K562 (cell line): ENCODE results near the gene HINT3. TPM values are rescaled to one million over a fixed set of nuclear protein-coding genes. Genes with fewer than 3 reads are reported as not detected.
A peak's percentile ranks its signal among the peaks of the same experiment; 100 is the strongest.

Source experiments
- BRD9 ChIP-seq: fragments of 450-650 bp; IDR thresholded peaks from 2 replicates; pipeline ENCODE4 v1.6.1; 2018; ENCODE audit warnings: low read depth; ENCODE audit not compliant: partially characterized antibody
- CBX8 ChIP-seq: fragments of 200-600 bp; sonication (generic); IDR thresholded peaks from 2 replicates; pipeline ENCODE4 v1.6.1; 2012; ENCODE audit warnings: borderline replicate concordance, mixed run types, low read depth, mild to moderate bottlenecking, moderate library complexity, mixed read lengths, low read length, control low read depth, inconsistent platforms; ENCODE audit not compliant: poor library complexity, severe bottlenecking; ENCODE audit errors: extremely low read depth
- CREB3 ChIP-seq: fragments of 450-650 bp; conservative IDR thresholded peaks from 2 replicates; pipeline ENCODE4 v1.6.1; 2016; ENCODE audit warnings: missing genetic modification characterization, low read depth, mild to moderate bottlenecking, missing compliant biosample characterization, moderate library complexity
- DLX4 ChIP-seq: fragments of 250-450 bp; sonication (Bioruptor Pico); IDR thresholded peaks from 2 replicates; pipeline ENCODE4 v1.6.1; 2021; ENCODE audit warnings: mild to moderate bottlenecking
- FOXP1 ChIP-seq: sonication (generic); formaldehyde crosslinking; IDR thresholded peaks from 2 replicates; pipeline ENCODE4 v1.8.0; 2022; ENCODE audit warnings: mild to moderate bottlenecking, missing genetic modification reagents
- MBD1 ChIP-seq: fragments of 250-450 bp; sonication (Bioruptor Pico); IDR thresholded peaks from 2 replicates; pipeline ENCODE4 v1.8.0; 2022; ENCODE audit warnings: inconsistent platforms
- NELFE ChIP-seq: IDR thresholded peaks from 2 replicates; pipeline ENCODE4 v1.6.1; 2011; ENCODE audit warnings: mild to moderate bottlenecking; ENCODE audit not compliant: insufficient read depth, insufficient read length
- POLR2H ChIP-seq: IDR thresholded peaks from 2 replicates; pipeline ENCODE4 v1.6.1; 2016; ENCODE audit warnings: missing genetic modification characterization, low read depth, mild to moderate bottlenecking, control low read depth, missing compliant biosample characterization, moderate library complexity
- PTTG1 ChIP-seq: fragments of 450-650 bp; IDR thresholded peaks from 2 replicates; pipeline ENCODE4 v1.6.1; 2016; ENCODE audit warnings: low read depth, mild to moderate bottlenecking, missing genetic modification characterization, missing compliant biosample characterization
- SMARCA4 ChIP-seq: fragments of 450-650 bp; IDR thresholded peaks from 2 replicates; pipeline ENCODE4 v1.6.1; 2016
- SMARCE1 ChIP-seq: fragments of 450-650 bp; IDR thresholded peaks from 2 replicates; pipeline ENCODE4 v1.7.1; 2016; ENCODE audit warnings: mild to moderate bottlenecking
- TAF9B ChIP-seq: fragments of 450-650 bp; IDR thresholded peaks from 2 replicates; pipeline ENCODE4 v1.6.1; 2018; ENCODE audit warnings: mild to moderate bottlenecking; ENCODE audit not compliant: partially characterized antibody
- XRCC5 ChIP-seq: fragments of 200-400 bp; formaldehyde crosslinking; IDR thresholded peaks from 2 replicates; pipeline ENCODE4 v1.6.1; 2017; ENCODE audit warnings: low read depth, mild to moderate bottlenecking, low read length
- ZMIZ1 ChIP-seq, 2 experiments: fragments of 150-350 bp in 1 of 2; IDR thresholded peaks; 2 replicates each; pipeline ENCODE4 v1.6.1; 2012 to 2016; ENCODE audit warnings: low read depth in 2 of 2, low read length in 2 of 2, mild to moderate bottlenecking in 1 of 2, moderate library complexity in 1 of 2
- ZNF134 ChIP-seq: fragments of 250-450 bp; sonication (Bioruptor Pico); conservative IDR thresholded peaks from 2 replicates; pipeline ENCODE4 v1.4.0; 2020
- ZNF239 ChIP-seq: fragments of 250-450 bp; sonication (Bioruptor Pico); IDR thresholded peaks from 2 replicates; pipeline ENCODE4 v1.4.0; 2020; ENCODE audit warnings: mild to moderate bottlenecking
- ZNF583 ChIP-seq: fragments of 250-450 bp; sonication (Bioruptor Pico); IDR thresholded peaks from 2 replicates; pipeline ENCODE4 v1.4.0; 2020
- polyA plus RNA-seq, 8 experiments: library from polyadenylated mRNA; depleted of rRNA in 4 of 8; stranded (reverse) in 5 of 8; unstranded in 3 of 8; fragments of >200 nt; fragmentation: Nextera tagmentation in 2 of 8; fragmentation: Illumina TruSeq in 1 of 8; extraction: Ambion mirVana in 2 of 8; extraction: Trizol in 1 of 8; gene quantifications; 2 replicates each; pipeline versions ENCODE4 v1.2.1 to v1.2.3, GENCODE V29; 2011 to 2014; ENCODE audit warnings: inconsistent platforms in 1 of 8, missing spikeins in 1 of 8
- total RNA-seq, 7 experiments: library from RNA; depleted of rRNA in 6 of 7; stranded (reverse); fragments of >200 nt in 6 of 7; fragmentation: Illumina TruSeq in 2 of 7; extraction: Trizol in 2 of 7; gene quantifications; 2 replicates each; pipeline versions ENCODE4 v1.2.1 to v1.2.3, GENCODE V29; 2011 to 2021; ENCODE audit warnings: low replicate concordance in 1 of 7

Gene HINT3
- total and polyA plus RNA-seq, 9 of the 15 experiments (the other 6 are each of a cell fraction or from before 2014, with no cell fraction given) = 1.4 to 16.6 (median 10.8) TPM

- TF ChIP-seq MBD1 (no peak), POLR2H (tag) (peak; percentile 89), PTTG1 (tag) (no peak), TAF9B (peak; percentile 68), ZNF239 (CRISPR knock-in tag) (peak; percentile 36; the same call in 1 of the 2 replicates), BRD9 (no peak), CBX8 (no peak), SMARCE1 (no peak), NELFE (no peak), ZNF583 (CRISPR knock-in tag) (no peak), FOXP1 (CRISPR knock-in tag) (peak; percentile 96; the same call in 1 of the 2 replicates), DLX4 (CRISPR knock-in tag) (no peak), CREB3 (tag) (no peak), ZMIZ1 (IDR thresholded peaks at IDR 0.05; ENCODE audit: low read depth in 2 of 2, low read length in 2 of 2) (peak in 1 of 2 experiments; percentile 41; a peak in 1 of 4 replicates), ZNF134 (CRISPR knock-in tag) (no peak), XRCC5 (peak; percentile 93; the same call in 1 of the 2 replicates), SMARCA4 (no peak)
These were observed at the start of gene HINT3 (continued) for GRCh38 chr6:125956506-125957390.
